Activated CD4-positive, alpha-beta T cell treated with anti-CD3 and anti-CD28 coated beads for 24 hours (primary cell): Measurements from ENCODE around the gene ACER1.
"Not testable (repeated sequence)": the region's sequence is repeated elsewhere in the genome, so short reads cannot be mapped to it uniquely, and the experiment has no call there.

ENCODE experiments used
- DNase-seq, 2 donors: peaks; one replicate each; pipeline ENCODE4 v3.0.0-alpha.2; 2020; ENCODE audit warnings: low read depth in 2 of 2

Gene ACER1

DNA sequence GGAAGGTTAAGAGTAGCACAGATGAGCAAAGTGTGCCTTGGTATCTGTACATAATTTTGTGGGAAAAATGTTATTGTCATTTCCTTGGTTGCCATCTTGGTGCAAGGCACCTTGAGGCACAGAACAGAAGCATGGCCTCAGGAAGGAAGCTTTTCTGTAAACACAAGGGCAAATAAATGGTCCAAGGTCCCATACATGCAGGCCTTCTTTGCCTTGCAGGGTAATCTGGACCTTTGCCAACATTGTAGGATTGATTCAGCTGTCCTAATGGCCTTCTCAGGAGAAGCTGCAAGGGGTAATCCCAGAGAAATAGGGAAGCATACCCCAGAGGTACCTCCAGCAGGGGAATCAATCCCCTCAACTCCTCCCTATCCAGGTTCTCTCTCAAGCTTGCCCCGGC is 44.7 kb downstream of the ACER1 start:
- no peak for DNase-seq

DNA sequence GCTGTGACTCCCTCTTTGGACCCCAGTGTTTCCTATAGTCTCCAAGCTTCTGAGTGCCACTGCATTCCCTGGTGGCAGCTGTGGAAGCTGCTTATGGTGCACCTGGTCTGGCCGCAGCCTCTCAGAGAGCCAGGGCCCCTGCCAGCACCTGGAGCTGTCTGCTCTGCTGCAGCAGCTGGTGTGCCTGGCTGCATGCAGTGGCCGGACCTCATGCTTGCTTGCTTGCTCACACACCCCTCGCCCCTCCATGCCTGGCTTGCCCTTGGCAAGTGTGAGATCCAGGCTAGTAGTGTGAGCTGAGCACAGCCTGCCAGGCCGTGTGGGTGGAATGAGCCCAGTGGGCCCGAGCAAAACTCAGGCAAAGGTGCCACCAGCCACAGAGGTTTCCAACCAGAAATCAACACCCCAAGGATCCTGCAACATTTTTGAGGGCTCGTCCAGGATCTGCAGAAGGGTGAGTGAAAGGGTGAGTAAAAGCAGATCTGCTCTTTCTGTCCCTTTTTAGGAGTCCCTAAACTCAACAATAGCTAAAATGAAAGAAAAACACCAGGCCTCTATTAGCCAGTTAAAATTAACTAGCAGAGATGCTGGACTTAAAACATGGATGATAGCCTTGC is 46.0 kb downstream of the ACER1 start:
- DNase-seq, result no peak

DNA sequence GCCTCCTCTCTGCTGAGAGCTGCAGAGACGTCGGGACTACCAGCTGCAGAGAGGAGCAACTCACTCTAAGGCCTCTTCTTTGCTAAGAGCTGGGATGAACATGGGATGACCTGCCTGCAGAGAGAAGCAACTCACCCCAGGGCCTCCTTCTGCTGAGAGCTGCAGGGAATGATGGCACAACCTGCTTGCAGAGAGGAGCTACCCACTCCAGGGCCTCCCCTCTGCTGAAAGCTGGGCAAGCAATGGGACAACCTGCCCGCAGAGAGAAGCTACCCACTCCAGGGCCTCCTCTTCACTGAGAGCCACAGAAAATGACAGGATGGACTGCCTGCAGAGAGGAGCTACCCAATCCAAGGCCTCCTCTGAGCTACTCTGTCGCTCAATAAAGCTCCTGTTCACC is 46.7 kb downstream of the ACER1 start:
- no peak for DNase-seq

- not testable (repeated sequence) for DNase-seq
These were observed 51.0 kb downstream of the ACER1 start for GRCh38 chr19:6282393-6282792.

DNA sequence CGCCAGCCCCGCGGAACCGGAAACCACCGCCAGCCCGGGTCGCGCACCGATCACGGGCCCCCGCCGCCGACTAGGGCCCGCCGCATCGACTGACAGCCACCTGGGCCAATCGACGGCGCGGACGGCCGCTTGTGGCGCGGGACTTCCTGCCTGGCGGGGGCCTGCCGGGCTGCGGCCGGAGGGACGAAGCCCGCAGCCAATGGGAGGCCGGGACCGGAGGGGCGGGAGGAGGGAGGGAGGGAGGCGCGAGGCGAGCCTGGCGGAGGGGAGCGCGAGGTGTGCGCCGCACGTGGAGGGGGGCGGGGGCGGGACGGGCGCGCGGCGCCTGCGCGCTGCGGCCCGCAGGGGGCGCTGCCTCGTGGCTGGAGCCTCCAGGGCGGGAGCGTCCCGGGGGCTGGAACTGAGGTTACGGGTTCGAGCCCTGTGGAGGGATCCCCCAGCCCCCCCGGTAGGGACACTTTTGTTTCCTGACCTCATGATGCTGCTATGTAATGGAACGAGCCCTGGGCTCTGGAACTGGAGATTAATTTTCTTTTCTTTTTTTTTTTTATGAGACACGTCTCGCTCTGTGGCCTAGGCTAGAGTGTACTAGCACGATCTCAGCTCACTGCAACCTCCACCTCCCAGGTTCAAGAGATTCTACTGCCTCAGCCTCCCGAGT is 53.4 kb downstream of the ACER1 start, which contains the start of gene MLLT1:
MLLT1 (minus strand) TSS at position 45 of the 661 bp plus-strand sequence. CDS start 191 bp downstream, outside the sequence.
- peak; percentile 94 to 95 for DNase-seq

DNA sequence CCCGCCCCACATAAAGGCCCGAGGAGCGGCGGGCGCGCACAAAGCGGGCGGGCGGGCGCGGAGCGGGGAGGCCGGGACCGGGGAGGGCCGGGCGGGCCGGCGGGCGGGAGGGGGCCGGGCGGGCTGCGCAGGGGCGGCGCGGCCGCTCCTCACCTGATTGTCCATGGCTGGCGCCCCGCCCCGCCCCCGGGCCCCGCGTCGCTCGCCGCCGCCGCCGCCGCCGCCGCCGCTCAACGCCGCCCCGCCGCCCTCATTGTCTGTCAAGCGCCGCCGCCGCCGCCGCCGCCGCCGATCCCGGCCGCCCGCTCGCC is 53.8 kb downstream of the ACER1 start:
- no peak for DNase-seq

GRCh38 chr19:6278740-6279619 is 54.4 kb downstream of the ACER1 start:
- DNase-seq, result no peak

- DNase-seq, result no peak
These were observed 55.4 kb downstream of the ACER1 start for GRCh38 chr19:6278051-6278450.

DNA sequence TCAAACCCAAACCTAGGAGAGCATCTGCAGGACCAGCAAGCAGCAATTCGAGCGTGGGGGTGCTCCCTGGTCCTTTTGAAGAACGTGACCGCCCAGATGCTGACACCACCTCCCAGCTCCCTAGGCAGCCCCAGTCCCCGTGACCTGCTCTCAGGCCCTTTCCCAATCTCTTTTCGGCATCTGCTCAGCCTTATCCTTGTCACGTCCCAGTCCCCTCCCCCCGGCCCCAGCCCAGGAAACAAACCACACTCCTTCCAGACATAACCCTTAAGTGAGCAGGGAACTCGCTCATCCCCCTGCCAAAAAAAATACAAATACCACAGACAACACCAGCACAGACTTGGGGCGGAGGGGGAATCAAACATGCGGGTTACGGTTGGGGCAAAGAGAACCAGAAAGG is 57.0 kb downstream of the ACER1 start:
- DNase-seq, result no peak

- no peak for DNase-seq
These were observed 58.2 kb downstream of the ACER1 start for GRCh38 chr19:6275170-6275744.

GRCh38 chr19:6274756-6275155 is 58.7 kb downstream of the ACER1 start:
- DNase-seq, result no peak

- DNase-seq, result no peak
These were observed 59.5 kb downstream of the ACER1 start for GRCh38 chr19:6273701-6274601.

- no peak for DNase-seq
These were observed 60.4 kb downstream of the ACER1 start for GRCh38 chr19:6272913-6273600.

- DNase-seq, result no peak
These were observed 61.0 kb downstream of the ACER1 start for GRCh38 chr19:6272411-6272791.

DNA sequence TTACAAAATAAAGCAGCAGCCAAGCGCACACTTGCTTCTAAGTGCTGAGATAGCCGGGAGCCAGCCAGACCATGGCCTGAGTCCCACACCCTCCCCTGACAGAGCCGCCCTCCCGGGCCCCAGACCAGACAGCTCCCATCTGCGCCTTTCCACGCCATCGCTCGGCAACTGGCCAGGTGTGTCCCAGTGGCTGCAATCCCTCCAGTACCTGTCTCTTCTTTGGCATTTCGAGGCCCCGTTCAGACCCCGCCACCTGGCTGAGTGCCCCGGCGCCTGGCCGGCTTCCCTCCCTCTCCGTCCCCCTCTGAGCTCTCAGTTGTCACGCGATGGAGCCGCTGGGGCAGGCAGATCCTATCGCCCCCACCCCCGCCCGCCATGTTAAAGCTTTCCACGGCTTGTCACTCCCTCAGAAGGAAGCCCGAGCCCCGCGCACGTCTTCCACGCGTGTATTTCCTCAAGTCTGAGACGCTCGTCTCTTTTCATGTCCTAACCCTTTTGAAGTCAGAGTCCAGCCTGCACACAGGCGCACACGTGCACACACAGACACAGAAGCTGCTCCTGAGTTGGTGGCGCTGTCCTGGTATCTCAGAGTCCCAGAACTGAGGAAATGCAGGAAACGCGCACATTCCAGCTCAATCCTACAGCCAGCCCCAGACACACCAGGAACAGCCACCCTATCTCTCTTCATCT is 61.5 kb downstream of the ACER1 start:
- no peak for DNase-seq

DNA sequence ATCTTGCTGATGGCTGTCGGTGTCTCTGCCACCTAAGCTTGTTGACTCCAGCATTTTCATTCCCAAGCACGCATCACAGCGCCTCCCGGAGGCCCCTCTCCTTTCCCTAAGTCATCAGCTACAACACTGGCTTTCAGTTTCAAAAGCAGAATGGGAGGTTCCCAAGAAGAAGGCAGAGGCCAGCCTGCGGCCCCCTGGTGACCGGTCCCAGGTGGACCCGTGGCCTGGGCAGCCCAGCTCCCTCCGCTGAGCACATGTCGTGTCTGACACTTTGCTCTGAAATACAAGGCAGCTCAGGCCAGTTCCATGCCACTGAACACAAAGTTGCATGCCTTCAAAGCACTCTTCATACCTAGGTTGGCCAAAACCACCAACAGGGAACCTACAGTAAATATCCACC is 62.2 kb downstream of the ACER1 start:
- DNase-seq, result no peak

DNA sequence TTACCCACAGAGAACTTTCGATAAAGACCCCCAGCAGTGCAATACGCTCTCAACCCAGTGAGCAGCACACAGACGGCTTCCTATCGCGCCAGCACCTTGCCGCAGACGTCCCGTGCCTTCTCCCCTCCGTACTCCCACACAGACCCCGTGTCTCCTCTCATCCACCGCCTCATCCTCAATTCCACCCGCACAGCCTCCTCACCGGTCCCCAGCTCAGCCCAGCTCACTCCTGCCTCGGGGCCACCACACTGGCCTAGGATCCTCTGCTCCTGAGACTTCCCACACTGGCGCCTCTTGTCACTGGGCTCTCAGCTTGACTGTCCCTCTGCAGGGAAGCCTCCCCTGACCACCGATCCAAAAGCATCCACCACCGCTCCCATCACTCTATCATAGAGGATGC is 62.6 kb downstream of the ACER1 start:
- DNase-seq, result no peak

DNA sequence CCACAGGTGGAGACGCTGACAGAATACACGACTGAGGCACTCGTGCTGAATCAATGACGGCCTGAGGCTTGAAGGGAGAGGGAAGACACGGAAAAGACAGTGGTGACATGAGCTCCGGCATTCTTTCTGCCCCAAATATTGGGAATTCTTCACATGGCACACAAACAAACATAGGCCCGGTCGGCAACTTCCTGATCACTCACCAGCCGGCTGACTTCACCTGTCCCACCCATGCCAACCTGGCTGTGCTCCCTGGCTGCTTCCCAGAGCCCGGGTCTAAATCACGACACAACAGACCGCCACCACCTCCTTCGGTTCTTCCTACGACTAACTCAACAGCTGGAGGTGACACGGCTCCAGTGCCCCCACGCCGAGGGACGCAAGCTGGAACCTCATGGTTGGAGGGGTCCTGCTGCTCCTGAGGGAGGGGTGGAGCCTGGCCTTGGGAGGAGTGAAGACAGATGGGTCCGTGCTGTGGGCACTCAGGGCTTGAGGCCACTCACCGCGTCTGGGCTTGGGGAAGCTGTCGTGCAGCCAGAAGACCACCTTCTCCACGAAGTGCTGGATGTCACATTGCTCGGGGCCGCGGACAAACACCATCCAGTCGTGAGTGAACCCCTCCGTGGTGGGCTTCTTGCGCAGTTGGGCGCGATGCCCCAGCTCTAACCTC is 63.2 kb downstream of the ACER1 start:
- no peak for DNase-seq

GRCh38 chr19:6269101-6269886 is 64.1 kb downstream of the ACER1 start:
- DNase-seq, result no peak
